ENCODE results near the gene ABHD8.
"Not testable (repeated sequence)": the region's sequence is repeated elsewhere in the genome, so short reads cannot be mapped to it uniquely, and the experiment has no call there.

Gene ABHD8

DNA sequence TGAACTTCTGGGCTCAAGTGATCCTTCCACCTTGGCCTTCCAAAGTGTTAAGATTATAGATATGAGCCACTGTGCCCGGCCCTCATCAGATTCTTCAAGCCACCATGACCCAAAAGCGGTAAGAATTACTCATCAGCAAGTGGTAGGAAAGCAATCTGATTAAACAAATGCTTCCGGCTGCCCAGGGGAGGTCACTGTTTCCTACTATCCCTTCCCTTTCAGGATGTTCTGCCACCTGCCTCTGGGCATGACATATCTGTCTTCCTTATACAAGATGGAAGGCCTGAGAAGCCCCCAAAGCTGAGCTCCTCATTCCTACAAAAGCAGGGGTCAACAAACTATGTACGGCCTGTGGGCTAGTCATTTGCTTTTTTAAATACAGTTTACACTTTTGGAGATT is 7.0 kb downstream of the ABHD8 start:
- peaks cover 4% of the 10 kb centered on the region for H3K9me3 ChIP-seq (ENCODE audit: insufficient read depth, low read depth, low read length)
- no peak overlapping the region for H2AFZ ChIP-seq (ENCODE audit: insufficient read depth, low read length, poor library complexity)
- H3K23ac ChIP-seq (ENCODE audit: low read length) = no peak overlapping the region
- H3K4me3 ChIP-seq (ENCODE audit: low read depth, low read length) = no peak overlapping the region
- H3K79me2 ChIP-seq (ENCODE audit: control insufficient read depth, insufficient read depth, low read length, poor library complexity) = no peaks in the 10 kb centered on the region
- no peak overlapping the region for H2AK5ac ChIP-seq (ENCODE audit: low read length)
- H3K14ac ChIP-seq (ENCODE audit: low read length) = no peak overlapping the region
- H3K36me3 ChIP-seq (ENCODE audit: control insufficient read depth in 1 of 2, insufficient read depth in 2 of 2, low read length in 2 of 2) = peaks cover 19 to 26% of the 10 kb centered on the region in 2 experiments
- H3K4ac ChIP-seq (ENCODE audit: low read depth, low read length) = no peak overlapping the region
- H3K4me2 ChIP-seq (ENCODE audit: low read length) = no peak overlapping the region
- H3K4me1 ChIP-seq (ENCODE audit: control insufficient read depth in 1 of 2, insufficient read depth in 2 of 2, low read length in 2 of 2) = peaks cover 4 to 12% of the 10 kb centered on the region in 2 experiments
- no peak overlapping the region for H3K18ac ChIP-seq (ENCODE audit: low read length)
- peak overlapping the region; percentile 15 for H2BK12ac ChIP-seq (ENCODE audit: low read length)
- H4K91ac ChIP-seq (ENCODE audit: low read depth, low read length) = peak overlapping the region; percentile 65
- H3K27me3 ChIP-seq (ENCODE audit: insufficient read depth, low read length) = no peaks in the 10 kb centered on the region
- peak; percentile 82 to 87 for DNase-seq
- no peak overlapping the region for H3K9ac ChIP-seq (ENCODE audit: low read length)
- H2BK120ac ChIP-seq (ENCODE audit: insufficient read depth, low read length, poor library complexity) = peak overlapping the region; percentile 54
- peak overlapping the region; percentile 36 for H4K12ac ChIP-seq (ENCODE audit: low read depth, low read length)
- H3K27ac ChIP-seq (ENCODE audit: low read depth, low read length) = no peak overlapping the region
- peak overlapping the region; percentile 19 for H2BK5ac ChIP-seq (ENCODE audit: low read depth, low read length, poor library complexity)
- peaks cover 12% of the 10 kb centered on the region for H3K79me1 ChIP-seq (ENCODE audit: low read length)
- no CpG with 5 or more reads among the region's 4 CpGs for WGBS (ENCODE audit: extremely low coverage, insufficient coverage, insufficient read length)
- H4K8ac ChIP-seq (ENCODE audit: low read depth, low read length) = no peak overlapping the region

- H2AFZ ChIP-seq (ENCODE audit: insufficient read depth, low read length, poor library complexity); H3K79me2 ChIP-seq (ENCODE audit: control insufficient read depth, insufficient read depth, low read length, poor library complexity); H3K27me3 ChIP-seq (ENCODE audit: insufficient read depth, low read length); H3K14ac ChIP-seq (ENCODE audit: low read length); H3K4me2 ChIP-seq (ENCODE audit: low read length); H4K91ac ChIP-seq (ENCODE audit: low read depth, low read length); H4K12ac ChIP-seq (ENCODE audit: low read depth, low read length); H3K27ac ChIP-seq (ENCODE audit: low read depth, low read length); H3K9me3 ChIP-seq (ENCODE audit: insufficient read depth, low read depth, low read length); H2BK5ac ChIP-seq (ENCODE audit: low read depth, low read length, poor library complexity); H3K4me3 ChIP-seq (ENCODE audit: low read depth, low read length); H4K8ac ChIP-seq (ENCODE audit: low read depth, low read length); H3K18ac ChIP-seq (ENCODE audit: low read length); H3K4ac ChIP-seq (ENCODE audit: low read depth, low read length); H2AK5ac ChIP-seq (ENCODE audit: low read length); H3K23ac ChIP-seq (ENCODE audit: low read length); H2BK120ac ChIP-seq (ENCODE audit: insufficient read depth, low read length, poor library complexity); H2BK12ac ChIP-seq (ENCODE audit: low read length); H3K9ac ChIP-seq (ENCODE audit: low read length): not testable (repeated sequence)
- Histone ChIP-seq H3K4me1 (ENCODE audit: control insufficient read depth in 1 of 2, insufficient read depth in 2 of 2, low read length in 2 of 2) (peaks cover 4 to 12% of the 10 kb centered on the region in 2 experiments), H3K36me3 (ENCODE audit: control insufficient read depth in 1 of 2, insufficient read depth in 2 of 2, low read length in 2 of 2) (peaks cover 12 to 19% of the 10 kb centered on the region in 2 experiments), H3K79me1 (ENCODE audit: low read length) (peaks cover 12% of the 10 kb centered on the region)
- no CpG with 5 or more reads among the region's 6 CpGs for WGBS (ENCODE audit: extremely low coverage, insufficient coverage, insufficient read length)
- DNase-seq = peak; percentile 85 to 91
Measured at GRCh38 chr19:17295551-17295950, 7.7 kb downstream of the ABHD8 start.

GRCh38 chr19:17294051-17294891 is 9.0 kb downstream of the ABHD8 start:
- no peak overlapping the region for H3K4me2 ChIP-seq (ENCODE audit: low read length)
- H3K9me3 ChIP-seq (ENCODE audit: insufficient read depth, low read depth, low read length) = peaks cover 4% of the 10 kb centered on the region
- WGBS (ENCODE audit: extremely low coverage, insufficient coverage, insufficient read length) = no CpG with 5 or more reads among the region's 48 CpGs
- H2AK5ac ChIP-seq (ENCODE audit: low read length) = no peak overlapping the region
- peak overlapping the region; percentile 51 for H3K18ac ChIP-seq (ENCODE audit: low read length)
- no peaks in the 10 kb centered on the region for H3K79me2 ChIP-seq (ENCODE audit: control insufficient read depth, insufficient read depth, low read length, poor library complexity)
- peaks cover 12% of the 10 kb centered on the region for H3K79me1 ChIP-seq (ENCODE audit: low read length)
- H2BK120ac ChIP-seq (ENCODE audit: insufficient read depth, low read length, poor library complexity) = no peak overlapping the region
- no peak overlapping the region for H3K23ac ChIP-seq (ENCODE audit: low read length)
- no peaks in the 10 kb centered on the region for H3K27me3 ChIP-seq (ENCODE audit: insufficient read depth, low read length)
- no peak overlapping the region for H3K27ac ChIP-seq (ENCODE audit: low read depth, low read length)
- H4K91ac ChIP-seq (ENCODE audit: low read depth, low read length) = peak overlapping the region; percentile 7
- H3K14ac ChIP-seq (ENCODE audit: low read length) = no peak overlapping the region
- H2AFZ ChIP-seq (ENCODE audit: insufficient read depth, low read length, poor library complexity) = no peak overlapping the region
- peaks cover 9 to 13% of the 10 kb centered on the region in 2 experiments for H3K36me3 ChIP-seq (ENCODE audit: control insufficient read depth in 1 of 2, insufficient read depth in 2 of 2, low read length in 2 of 2)
- H4K8ac ChIP-seq (ENCODE audit: low read depth, low read length) = no peak overlapping the region
- no peak overlapping the region for H4K12ac ChIP-seq (ENCODE audit: low read depth, low read length)
- peak; percentile 79 to 89 for DNase-seq
- no peak overlapping the region for H3K4ac ChIP-seq (ENCODE audit: low read depth, low read length)
- no peak overlapping the region for H3K4me3 ChIP-seq (ENCODE audit: low read depth, low read length)
- peak overlapping the region; percentile 21 for H2BK12ac ChIP-seq (ENCODE audit: low read length)
- H3K4me1 ChIP-seq (ENCODE audit: control insufficient read depth in 1 of 2, insufficient read depth in 2 of 2, low read length in 2 of 2) = peaks cover 4 to 14% of the 10 kb centered on the region in 2 experiments
- H2BK5ac ChIP-seq (ENCODE audit: low read depth, low read length, poor library complexity) = no peak overlapping the region
- H3K9ac ChIP-seq (ENCODE audit: low read length) = no peak overlapping the region

DNA sequence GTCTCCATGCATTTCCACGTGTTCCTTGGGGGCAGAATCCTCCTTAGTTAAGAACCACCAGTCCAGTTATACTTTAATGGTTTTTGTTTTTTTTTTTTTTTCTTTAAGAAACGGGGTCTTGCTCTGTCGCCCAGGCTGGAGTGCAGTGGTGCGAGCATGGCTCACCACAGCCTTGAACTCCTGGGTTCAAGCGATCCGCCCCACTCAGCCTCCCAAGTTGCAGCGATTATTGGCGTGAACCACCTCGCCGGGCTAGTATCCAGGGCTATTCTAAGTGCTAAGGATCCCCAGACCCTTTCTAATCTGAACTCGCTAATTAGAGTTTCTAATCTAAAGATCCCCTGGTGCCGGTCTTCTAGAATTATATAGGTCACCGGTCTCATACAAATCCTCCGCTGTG is 9.6 kb downstream of the ABHD8 start:
- Histone ChIP-seq H3K4me2 (ENCODE audit: low read length) (no peak overlapping the region), H3K4me1 (ENCODE audit: control insufficient read depth in 1 of 2, insufficient read depth in 2 of 2, low read length in 2 of 2) (peaks cover 4 to 14% of the 10 kb centered on the region in 2 experiments), H4K12ac (ENCODE audit: low read depth, low read length) (no peak overlapping the region), H3K27me3 (ENCODE audit: insufficient read depth, low read length) (no peaks in the 10 kb centered on the region), H4K8ac (ENCODE audit: low read depth, low read length) (no peak overlapping the region), H2BK5ac (ENCODE audit: low read depth, low read length, poor library complexity) (no peak overlapping the region), H2AFZ (ENCODE audit: insufficient read depth, low read length, poor library complexity) (no peak overlapping the region), H3K4ac (ENCODE audit: low read depth, low read length) (no peak overlapping the region), H3K36me3 (ENCODE audit: control insufficient read depth in 1 of 2, insufficient read depth in 2 of 2, low read length in 2 of 2) (peaks cover 9 to 13% of the 10 kb centered on the region in 2 experiments), H3K14ac (ENCODE audit: low read length) (no peak overlapping the region), H3K9me3 (ENCODE audit: insufficient read depth, low read depth, low read length) (peaks cover 4% of the 10 kb centered on the region), H3K79me2 (ENCODE audit: control insufficient read depth, insufficient read depth, low read length, poor library complexity) (no peaks in the 10 kb centered on the region), H3K27ac (ENCODE audit: low read depth, low read length) (no peak overlapping the region), H2BK120ac (ENCODE audit: insufficient read depth, low read length, poor library complexity) (no peak overlapping the region), H3K4me3 (ENCODE audit: low read depth, low read length) (no peak overlapping the region), H3K9ac (ENCODE audit: low read length) (no peak overlapping the region), H2BK12ac (ENCODE audit: low read length) (no peak overlapping the region), H4K91ac (ENCODE audit: low read depth, low read length) (no peak overlapping the region), H3K23ac (ENCODE audit: low read length) (no peak overlapping the region), H3K79me1 (ENCODE audit: low read length) (peaks cover 12% of the 10 kb centered on the region), H3K18ac (ENCODE audit: low read length) (no peak overlapping the region), H2AK5ac (ENCODE audit: low read length) (no peak overlapping the region)
- no peak for DNase-seq
- WGBS (ENCODE audit: extremely low coverage, insufficient coverage, insufficient read length) = no CpG with 5 or more reads among the region's 14 CpGs

Data from trophoblast cell (in vitro differentiated cells and primary cell).